NCI-H345 treated with DMSO at 0.1 percent for 48 hours (cell line): ENCODE data around the gene EEF2K.
"Not testable (repeated sequence)": the region's sequence is repeated elsewhere in the genome, so short reads cannot be mapped to it uniquely, and the experiment has no call there.

Experiments
- DNase-seq: peaks from one replicate; lab custom pipeline; 2025; ENCODE audit not compliant: unreplicated experiment; lab: John Stamatoyannopoulos, UW

The EEF2K gene

DNA sequence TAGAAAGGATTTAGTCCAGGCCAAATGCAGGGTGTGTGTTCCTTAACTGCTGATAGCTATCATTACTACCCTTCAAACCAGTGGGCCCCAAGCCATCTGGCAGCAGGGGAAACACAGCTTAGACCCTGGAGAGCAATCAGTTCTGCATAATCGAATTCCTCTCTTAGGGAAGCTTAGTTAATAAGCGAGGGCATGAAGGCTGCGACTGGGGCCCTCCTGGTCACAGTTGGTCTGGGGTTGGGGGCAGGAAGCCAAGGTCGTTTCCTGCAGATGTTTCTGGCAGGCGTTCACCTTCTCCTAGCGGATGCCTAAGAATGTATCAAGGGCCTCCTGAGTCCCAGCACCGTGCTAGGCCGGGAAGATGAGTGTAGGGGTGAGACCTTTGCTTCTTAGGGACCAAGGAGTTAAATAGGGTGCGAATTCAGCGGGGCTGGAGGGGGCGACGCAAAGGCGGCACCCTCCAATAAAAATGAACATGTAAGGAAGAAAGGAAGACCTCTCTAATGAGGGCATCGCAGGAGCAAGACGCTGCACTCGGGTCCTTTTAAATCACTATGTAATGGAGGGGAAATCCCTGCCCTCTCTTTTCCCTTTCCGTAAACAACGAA, 16.5 kb upstream of the EEF2K start:
- peak; percentile 27 for DNase-seq

DNA sequence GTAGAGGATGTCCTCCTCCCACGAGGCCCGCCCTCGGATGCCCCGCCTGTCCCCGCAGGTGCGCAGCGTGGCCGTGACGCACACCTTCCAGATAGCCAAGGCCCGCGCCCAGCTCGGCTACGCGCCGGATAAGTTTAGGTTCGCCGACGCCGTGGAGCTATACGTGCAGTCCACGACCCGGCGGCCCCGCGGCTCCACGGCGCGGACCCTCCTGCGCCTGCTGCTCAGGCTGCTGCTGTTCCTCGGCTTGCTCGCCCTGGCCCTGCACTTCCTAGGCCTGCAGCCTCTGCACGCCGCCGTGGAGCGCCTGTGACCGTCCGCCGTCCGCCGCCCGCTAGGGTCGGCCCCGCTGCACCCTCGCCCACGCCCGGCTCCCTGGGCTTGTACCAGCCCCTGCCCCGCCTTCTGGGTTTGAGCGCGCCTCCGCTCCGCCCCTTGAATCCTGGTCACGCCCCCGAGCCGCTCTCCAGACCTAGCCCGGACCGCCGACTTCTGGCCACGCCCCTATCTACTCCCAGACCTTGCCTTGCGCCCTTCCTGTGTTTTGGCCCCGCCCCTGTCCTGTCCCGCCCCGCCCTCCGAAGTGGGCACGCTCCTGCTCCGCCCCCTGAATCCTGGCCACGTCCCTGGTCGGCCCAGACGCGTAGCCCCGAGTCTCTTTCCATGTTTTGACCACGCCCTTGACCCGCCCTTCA, 15.8 kb upstream of the EEF2K start:
- DNase-seq = peak; percentile 100

DNA sequence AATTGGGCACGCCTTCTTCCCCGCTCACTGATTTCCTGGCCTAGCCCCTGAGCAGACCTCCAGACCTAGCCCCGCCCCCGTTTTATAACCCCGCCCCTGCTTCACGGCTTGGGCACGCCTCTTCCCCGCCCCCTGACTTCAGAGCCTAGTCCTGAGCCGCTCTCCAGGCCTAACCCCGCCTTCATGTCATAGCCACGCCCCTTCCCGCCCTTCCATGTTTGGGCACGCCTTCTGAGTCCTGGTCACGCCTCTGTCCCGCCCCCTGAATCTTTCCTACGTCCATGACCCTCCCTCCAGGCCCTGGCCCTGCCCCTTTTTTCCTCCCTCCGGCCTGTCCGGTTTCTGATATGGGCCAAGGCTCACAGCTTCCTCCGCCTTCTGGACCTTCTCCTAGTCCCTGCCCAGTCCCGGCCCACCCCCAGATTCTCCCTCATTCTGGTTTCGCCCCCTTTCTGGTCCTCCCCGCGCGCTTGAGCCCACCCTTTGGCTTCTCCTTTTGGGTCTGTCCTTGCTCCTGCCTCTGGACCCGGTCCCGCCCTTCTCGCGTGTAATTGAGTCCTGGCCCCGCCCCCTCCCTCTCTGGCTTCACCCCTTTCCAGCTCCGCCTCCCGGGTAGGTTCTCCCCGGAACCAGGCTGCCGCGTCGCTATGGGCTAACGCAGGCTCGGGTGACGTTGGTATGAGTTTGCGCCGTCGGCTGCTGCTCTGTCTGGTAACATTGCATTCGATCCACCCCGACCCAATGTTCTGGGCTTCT, 15.1 kb upstream of the EEF2K start:
- peak; percentile 100 for DNase-seq

DNA sequence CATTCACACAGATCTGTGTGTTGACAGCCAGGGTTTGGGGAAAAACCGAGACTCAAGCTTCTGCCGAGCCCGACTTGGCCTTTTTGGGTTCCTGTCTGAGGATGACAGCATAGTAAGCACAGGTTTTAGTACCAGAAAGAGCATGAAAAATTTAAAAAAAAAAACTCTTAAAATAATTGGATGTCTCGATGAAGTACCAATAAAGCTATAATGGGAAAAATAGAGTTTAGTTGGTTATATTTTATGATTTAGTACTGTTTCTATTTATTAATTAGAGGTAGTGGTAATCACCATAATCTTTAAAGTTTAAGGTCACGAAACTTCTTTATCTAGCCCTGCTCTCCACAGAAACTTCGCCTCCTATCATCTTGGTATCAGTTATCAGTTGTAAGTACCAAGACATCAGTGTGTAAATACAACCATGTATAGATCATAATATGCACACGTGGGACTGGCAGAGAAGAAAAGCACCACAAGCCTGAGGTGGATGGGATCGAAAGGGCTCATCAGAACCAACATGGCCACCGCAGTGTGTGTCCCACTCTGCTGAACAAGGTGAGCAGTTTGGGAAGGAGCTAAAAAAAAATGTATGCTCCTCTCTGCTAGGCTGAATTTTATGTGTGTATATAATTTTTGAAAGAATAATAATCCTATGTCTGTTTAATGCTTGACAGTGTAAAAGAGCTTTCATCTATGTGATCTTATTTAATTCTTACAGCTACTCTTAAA, 14.4 kb upstream of the EEF2K start:
- DNase-seq = no peak

DNA sequence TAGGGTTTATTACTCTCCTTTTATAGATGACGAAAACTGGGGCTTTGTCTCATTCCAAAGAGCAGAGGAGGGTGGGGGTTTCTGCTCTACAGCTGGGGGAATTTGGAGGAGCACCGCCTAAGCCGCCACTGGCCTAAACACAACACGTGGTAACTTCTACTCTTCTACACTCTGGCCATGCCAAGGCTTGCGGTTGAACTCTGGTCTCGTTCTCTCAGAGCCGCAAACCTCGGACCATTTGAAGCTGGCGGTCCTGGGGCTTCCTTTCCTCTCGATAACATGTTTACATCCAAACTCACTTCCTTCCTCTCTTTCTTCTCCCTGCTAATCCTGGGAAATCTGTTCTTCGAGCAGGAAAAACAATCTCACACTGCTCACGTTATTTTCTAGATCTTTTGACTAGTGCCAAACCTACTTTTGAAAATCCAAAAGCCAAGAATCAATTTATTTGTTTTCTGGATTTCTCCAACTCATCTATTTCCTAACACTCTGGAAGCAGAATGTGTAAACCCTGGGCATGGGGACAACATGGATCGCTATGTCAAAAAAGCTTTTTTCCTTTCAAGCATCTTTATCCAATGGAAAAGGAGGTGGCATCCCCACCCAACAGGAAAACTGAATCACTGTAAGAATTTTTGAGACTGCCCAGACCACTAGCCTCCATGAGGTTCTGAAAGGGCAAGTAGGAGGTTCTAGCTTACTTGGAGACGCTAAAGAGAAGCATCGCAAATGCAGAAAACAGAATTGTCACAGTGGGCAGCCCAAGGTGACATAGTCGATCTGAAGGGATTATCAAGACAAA, 13.6 kb upstream of the EEF2K start:
- DNase-seq = no peak

DNA sequence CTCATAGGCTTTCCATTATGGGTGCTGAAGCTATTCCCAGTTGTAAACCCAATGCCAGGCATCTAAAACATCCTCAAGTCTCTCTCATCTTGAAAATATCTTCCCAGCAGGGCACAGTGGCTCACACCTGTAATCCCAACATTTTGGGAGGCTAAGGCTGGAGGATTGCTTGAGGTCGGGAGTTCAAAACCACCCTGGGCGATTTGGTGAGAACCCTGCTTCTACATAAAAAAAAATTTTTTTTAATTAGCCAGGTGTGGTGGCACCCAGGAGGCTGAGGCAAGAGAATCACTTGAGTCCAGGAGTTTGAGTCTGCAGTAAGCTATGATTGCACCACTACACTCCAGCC, 13.0 kb upstream of the EEF2K start:
- DNase-seq = no peak

DNA sequence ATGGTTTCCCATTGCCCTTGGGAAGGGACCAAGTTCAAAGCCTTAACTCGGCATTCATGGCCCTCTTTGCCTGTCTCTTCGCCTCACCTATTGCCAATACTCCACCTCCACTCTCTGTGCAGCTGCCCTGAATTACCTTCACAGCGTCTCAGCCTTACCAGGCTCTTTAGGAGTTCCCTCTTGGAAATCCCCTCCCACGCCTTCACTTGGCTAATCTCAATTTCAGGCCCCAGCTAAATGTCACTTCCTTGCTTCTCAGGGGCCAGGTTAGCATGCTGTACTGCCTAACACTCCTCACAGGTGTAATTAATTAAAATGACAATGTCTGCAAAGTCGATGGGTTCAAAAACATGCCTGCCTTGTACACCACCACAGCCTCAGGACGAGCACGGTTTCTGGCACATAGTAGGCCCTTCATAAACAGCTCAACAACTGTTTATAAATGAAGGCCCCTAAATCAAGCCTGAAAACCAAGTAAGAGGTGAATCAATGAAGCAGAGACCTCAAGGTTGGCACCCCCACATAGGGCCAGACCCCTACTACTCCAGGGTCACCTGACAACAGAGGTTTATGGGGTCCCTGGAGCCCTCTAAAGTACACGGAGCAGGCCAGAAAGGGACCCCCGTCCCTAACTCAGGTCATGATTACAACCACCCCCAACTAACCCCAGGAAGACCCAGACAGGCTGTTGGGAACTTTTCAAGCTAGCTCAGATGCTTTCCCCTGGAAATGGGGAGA, 11.2 kb upstream of the EEF2K start:
- no peak for DNase-seq

DNA sequence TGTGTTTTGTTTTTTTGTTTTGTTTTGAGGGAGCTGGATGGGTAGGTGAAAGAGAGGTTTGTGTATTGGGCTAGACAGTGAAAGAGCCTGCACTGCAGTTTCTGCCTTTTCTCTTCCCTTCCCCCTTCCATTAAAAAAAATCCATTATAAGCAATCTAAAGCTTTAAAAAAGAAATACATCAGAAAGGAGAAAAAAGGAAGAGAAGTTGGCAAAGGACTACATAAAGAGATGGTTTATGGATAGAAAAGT, 10.7 kb upstream of the EEF2K start:
- no peak for DNase-seq

DNA sequence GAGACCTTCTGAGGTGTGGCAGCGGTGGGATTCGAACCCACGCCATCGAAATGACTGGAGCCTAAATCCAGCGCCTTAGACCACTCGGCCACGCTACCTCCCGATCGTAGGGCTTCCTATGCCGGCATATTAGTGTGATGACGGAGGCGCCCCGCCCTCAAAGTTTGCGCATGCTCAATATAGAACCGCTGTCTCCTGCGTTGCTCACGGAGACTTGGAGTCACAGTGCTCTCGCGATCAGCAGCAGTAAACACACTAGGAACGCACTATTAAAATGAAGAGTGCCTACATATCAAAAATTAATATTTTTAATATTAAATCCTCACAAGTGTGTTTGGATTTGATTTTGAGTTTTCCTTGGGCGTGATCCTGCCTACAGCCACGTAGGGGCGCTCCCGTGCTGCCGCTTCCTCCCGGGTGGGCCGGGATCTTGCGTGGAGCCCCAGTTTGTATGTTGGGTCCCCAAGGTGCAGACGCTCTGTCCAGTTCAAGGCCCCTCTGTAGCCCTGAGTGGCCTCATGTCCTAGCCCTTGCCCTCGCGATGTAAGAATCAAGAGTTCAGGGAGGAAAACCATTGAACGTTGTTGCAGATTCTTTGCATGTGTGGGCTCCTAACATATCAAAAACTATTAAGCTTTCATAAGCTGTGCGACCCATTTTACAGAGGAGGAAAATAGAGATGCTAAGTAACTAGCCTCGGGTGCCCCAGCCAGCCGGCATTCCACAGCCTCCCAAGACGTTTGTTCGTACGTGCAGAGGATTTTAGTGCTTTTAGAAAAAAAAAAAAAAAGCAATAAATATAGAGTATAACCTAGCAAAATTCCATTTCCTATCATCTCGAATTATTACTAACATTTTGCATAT, 10.2 kb upstream of the EEF2K start:
- DNase-seq = peak; percentile 70

DNA sequence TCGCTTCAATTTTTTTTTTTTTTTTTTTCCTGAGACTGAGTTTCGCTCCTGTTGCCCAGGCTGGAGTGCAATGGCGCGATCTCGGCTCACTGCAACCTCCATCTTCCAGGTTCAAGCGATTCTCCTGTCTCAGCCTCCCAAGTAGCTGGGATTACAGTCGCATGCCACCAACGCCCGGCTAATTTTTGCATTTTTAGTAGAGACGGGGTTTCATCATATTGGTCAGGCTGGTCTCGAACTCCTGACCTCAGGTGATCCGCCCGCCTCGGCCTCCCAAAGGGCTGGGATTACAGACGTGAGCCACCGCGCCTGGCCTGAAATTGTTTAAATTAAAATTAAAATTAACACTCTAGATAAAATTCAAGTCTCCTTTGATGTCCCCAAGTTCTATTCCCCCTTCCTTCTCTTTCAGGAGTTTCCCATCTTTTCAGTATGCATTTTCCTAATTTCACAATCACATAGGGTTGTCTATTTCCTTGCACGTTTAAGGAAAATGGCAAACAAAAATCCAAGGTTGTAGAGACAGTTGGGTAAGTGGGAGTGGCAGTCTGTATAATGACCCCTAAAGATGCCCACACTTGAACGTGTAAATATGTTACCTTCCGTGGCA, 9.4 kb upstream of the EEF2K start:
- not testable (repeated sequence) for DNase-seq

DNA sequence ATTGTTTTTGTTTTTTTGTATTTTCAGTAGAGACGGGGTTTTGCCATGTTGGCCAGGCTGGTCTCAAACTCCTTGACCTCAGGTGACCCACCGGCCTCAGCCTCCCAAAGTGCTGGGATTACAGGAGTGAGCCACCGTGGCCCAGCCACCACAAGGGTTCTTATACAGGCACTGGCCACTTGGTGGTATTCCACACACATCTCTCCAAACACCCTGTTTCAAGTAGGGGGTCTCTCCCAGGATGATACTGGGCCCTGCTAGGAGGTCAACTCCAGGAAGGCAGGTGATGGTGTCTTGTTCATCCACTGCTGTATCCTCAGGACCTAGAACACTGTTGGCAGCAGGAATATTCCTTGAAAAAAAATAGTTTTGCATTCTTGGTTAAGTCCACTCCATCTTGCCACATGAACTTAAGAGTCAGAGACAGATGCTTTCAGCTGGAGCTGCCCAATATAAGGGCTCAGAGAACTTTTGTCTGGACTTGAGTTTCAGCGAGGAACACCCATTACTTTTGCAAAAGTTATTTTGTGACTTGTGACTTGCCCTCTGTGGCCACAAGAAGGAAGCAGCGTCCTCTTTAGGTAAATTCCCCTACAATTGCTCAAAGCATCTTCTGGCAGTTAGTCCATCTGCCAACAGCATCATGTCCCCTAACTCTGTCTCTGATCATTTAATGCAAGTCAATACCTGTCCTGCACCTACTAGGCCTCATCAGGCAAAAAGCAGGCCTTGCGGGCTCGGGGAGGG, 7.4 kb upstream of the EEF2K start:
- no peak for DNase-seq

DNA sequence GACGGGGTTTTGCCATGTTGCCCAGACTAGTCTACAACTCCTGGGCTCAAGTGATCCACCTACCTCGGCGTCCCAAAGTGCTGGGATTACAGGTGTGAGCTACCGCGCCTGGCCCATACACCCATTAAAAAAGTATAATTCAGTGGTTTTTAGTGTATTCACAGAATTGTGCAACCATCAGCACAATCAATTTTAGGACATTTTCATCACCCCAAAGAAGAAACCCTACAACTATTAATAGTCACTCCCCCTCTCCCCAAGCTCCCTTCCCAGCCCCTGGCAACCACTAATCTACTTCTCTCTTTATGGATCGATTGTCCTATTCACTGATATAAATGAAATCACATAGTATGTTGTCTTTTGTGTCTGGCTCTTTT, 3.8 kb upstream of the EEF2K start:
- no peak for DNase-seq

DNA sequence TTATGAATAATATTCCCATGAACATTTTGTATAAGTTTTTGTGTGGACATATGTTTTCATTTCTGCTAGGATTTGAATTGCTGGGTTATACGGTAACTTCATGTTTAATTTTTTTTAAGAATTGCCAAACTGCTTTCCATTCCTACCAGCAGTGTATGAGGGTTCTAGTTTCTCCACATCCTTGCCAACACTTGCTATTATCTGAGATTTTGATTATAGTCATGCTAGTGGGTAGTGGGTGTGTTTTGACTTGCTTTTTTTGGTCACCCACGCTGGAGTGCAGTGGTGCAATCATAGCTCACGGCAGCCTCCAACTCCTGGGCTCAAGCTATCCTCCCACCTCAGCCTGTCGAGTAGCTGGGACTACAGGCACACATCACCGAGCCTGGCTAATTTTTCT, 3.0 kb upstream of the EEF2K start:
- DNase-seq = no peak

DNA sequence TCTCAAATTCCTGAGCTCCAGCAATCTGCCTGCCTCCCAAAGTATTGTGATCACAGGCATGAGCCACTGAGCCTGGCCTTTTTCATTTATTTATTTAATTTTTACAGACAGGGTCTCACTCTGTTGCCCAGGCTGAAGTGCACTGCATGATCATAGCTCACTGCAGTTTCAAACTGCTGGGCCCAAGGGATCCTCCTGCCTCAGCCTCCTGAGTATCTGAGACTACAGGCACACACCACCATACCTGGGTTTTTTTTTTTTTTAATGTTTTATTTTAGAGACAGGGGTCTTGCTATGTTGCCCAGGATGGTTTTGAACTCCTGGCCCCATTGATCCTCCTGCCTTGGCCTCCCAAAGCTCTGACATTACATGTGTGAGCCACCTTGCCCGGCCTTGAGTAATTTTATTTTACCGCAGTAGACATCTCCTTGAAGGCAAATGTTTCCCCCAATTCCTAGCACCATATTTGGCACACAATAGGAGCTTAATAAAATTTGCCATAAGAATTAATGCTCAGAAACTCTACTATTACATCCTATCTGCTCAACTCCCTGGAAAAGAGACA, 1.9 kb upstream of the EEF2K start:
- no peak for DNase-seq

DNA sequence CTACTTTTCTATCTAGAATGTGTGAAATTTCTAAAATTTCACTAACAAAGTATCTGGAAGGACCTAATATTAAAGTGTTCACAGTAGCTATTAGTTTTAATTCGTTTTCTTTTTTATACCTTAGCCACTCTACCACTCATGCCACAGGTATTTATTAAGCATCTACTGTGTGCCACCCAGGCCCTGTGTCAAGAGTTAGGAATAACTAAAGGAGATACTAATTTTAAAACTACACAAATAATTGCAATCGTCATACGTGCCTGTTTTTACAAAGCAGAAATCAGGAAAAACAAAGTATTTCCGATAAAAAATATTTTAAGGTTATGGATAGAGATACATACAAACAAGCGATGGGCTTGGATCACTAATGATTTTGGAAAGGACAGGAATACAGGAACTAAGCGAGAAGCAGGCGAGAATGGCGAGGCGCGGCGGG, 483 bp upstream of the EEF2K start:
- DNase-seq = no peak

DNA sequence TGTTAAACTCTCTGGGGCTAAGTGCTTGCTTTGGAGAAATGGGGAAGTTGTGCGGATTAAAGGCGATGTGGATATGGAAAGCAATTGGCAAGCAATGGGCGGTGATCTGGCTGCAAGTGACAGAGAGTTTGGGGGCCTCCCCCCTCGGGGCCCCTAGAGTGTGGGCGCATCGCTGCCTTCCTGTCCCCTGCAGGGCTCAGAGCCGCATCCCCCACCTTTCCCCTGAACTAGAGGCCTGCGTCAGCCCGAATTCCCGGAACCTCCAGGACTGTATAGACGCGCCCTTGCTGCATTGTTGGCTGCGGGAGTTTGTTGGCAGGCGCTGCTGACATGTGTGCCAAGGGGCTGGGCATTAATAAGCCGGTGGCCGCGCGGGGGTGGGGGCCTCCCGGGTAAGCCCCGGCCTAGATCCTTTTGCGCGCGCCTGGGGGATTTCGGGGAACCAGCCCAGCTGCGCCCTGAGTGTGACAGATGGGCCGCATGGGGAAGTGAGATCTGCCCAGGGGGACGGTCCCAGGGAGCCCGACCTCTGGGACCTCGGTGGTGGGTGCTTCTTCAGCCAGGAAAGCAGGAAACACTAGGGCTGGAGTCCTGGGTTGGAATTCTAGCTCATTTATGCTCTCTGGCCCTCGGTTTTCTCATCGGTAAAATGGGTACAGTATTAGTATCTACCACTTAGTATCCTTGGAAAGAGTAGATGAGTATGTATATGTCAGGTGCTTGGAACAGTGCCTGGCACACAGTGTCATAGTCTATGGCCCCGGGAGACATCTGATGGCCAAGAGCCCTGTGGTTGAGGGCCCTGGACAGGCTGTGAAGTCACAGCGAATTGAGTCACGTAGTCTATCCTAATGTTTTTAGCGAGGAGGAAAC, 1.0 kb downstream of the EEF2K start:
- peak; percentile 27 for DNase-seq

DNA sequence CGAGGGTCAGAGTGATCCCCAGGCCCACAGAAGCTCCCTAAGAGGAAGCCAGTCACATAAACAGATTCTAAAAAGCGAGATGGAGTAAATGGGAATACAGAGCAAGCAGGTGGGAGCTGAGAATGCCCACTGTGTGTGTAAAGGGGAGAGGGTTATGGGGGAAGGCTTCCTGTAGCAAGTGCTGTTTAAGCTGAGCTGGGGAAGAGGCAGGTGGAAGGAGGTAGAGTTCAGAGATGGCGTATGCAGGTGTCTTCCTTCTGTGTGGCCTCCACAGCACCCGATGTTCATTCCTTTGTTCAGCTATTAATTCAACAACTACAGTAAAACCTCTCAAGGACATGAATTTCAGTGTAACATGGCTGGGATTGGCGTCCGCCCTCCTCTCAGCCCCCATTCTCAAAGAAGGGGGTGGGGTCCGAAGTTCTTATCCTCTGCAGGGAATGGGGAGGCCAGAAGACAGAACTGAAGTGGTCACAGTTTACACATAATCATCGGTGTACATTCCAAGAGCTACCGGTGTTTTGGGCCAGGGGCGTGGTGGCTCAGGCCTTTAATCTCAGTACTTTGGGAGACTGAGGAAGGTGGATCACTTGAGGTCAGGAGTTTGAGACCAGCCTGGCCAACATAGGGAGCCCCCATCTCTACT, 1.8 kb downstream of the EEF2K start:
- DNase-seq = no peak
